ENCODE results near the gene KIF1B. TPM values are rescaled to one million over a fixed set of nuclear protein-coding genes. Genes with fewer than 3 reads are reported as not detected.
"Not testable (repeated sequence)": the region's sequence is repeated elsewhere in the genome, so short reads cannot be mapped to it uniquely, and the experiment has no call there.

The KIF1B gene
- total and polyA plus RNA-seq, 2 donors (not counting 1 experiment from before 2014, with no cell fraction given) = 3.5 to 16.4 TPM

DNA sequence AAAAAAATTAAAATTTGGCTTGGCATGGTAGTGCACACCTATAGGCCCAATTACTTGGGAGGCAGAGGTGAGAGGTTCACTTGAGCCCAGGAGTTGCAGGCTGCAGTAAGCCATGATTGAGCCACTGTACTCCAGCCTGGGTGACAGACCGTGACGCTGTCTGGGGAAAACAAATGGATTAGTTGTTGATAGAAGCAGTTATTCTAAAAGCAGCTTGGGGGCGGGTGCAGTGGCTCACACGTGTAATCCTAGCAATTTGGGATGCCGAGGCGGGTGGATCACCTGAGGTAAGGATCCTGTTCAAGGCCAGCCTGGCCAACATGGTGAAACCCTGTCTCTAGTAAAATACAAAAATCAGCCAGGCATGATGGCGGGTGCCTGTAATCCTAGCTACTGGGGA lies 40.3 kb downstream of the KIF1B start:
- intact Hi-C loops (cut with micrococcal nuclease) = no loop called here
- H3K79me2 ChIP-seq (ENCODE audit: control insufficient read depth, insufficient read depth, low read length) = no peaks in the 10 kb centered on the region
- Mint-ChIP-seq H3K9me3 (ENCODE audit: insufficient read depth) (no peaks in the 10 kb centered on the region), H3K4me3 (no peak overlapping the region), H3K27me3 (no peaks in the 10 kb centered on the region), H3K27ac (no peak overlapping the region), H3K4me1 (peaks cover 2% of the 10 kb centered on the region)
- H3K9ac ChIP-seq (ENCODE audit: low read length) = no peak overlapping the region
- no peak for ATAC-seq (ENCODE audit: low read depth)
- no peak overlapping the region for H3K27ac ChIP-seq (ENCODE audit: low read length in 2 of 2)
- POLR2A ChIA-PET = no interaction called here
- H3K4me1 ChIP-seq (ENCODE audit: control insufficient read depth in 2 of 2, insufficient read depth in 2 of 2, low read length in 2 of 2) = no peaks in the 10 kb centered on the region
- no peak overlapping the region for H3K4me3 ChIP-seq (ENCODE audit: control extremely low read depth in 1 of 5, extremely low read depth in 1 of 5, insufficient read depth in 1 of 5, low read depth in 2 of 5, low read length in 4 of 5)
- CTCF ChIA-PET = interaction anchor here (0.7 kb wide), 1 partner anchor 13 kb away, joined by 3 read pairs; no protein-coding TSS in a partner anchor
- no peak for DNase-seq
- no peaks in the 10 kb centered on the region for H3K36me3 ChIP-seq (replicated peaks in 1 of 2; ENCODE audit: control extremely low read depth in 1 of 2, control insufficient read depth in 1 of 2, extremely low read depth in 1 of 2, insufficient read depth in 2 of 2, low read length in 1 of 2)
- WGBS (ENCODE audit: insufficient coverage) = 99% methylated on average over 7 of the region's 7 CpGs
- no peak for TF ChIP-seq EZH2 (IDR thresholded peaks at IDR 0.05; ENCODE audit: borderline replicate concordance, insufficient read depth, low read depth, low read length, poor library complexity, severe bottlenecking)
- TF ChIP-seq, protein P1, sequence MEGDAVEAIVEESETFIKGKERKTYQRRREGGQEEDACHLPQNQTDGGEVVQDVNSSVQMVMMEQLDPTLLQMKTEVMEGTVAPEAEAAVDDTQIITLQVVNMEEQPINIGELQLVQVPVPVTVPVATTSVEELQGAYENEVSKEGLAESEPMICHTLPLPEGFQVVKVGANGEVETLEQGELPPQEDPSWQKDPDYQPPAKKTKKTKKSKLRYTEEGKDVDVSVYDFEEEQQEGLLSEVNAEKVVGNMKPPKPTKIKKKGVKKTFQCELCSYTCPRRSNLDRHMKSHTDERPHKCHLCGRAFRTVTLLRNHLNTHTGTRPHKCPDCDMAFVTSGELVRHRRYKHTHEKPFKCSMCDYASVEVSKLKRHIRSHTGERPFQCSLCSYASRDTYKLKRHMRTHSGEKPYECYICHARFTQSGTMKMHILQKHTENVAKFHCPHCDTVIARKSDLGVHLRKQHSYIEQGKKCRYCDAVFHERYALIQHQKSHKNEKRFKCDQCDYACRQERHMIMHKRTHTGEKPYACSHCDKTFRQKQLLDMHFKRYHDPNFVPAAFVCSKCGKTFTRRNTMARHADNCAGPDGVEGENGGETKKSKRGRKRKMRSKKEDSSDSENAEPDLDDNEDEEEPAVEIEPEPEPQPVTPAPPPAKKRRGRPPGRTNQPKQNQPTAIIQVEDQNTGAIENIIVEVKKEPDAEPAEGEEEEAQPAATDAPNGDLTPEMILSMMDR (IDR thresholded peaks at IDR 0.05) = no peak
- H3K9me3 ChIP-seq (ENCODE audit: control extremely low read depth in 1 of 3, control insufficient read depth in 2 of 3, insufficient read depth in 1 of 3, low read length in 2 of 3) = peaks cover 0 to 4% (median 0%) of the 10 kb centered on the region in 3 donors
- no peaks in the 10 kb centered on the region for H4K20me1 ChIP-seq (ENCODE audit: control insufficient read depth, insufficient read depth, low read length, poor library complexity, severe bottlenecking)
- no peaks in the 10 kb centered on the region for H3K27me3 ChIP-seq (replicated peaks in 1 of 4; ENCODE audit: control extremely low read depth in 1 of 4, control insufficient read depth in 3 of 4, insufficient read depth in 4 of 4, low read length in 3 of 4)
- no peak overlapping the region for H2AFZ ChIP-seq (ENCODE audit: insufficient read depth, low read depth, low read length, poor library complexity, severe bottlenecking)
- H3K4me2 ChIP-seq (replicated peaks; ENCODE audit: low read depth, low read length, poor library complexity, severe bottlenecking) = no peak overlapping the region

DNA sequence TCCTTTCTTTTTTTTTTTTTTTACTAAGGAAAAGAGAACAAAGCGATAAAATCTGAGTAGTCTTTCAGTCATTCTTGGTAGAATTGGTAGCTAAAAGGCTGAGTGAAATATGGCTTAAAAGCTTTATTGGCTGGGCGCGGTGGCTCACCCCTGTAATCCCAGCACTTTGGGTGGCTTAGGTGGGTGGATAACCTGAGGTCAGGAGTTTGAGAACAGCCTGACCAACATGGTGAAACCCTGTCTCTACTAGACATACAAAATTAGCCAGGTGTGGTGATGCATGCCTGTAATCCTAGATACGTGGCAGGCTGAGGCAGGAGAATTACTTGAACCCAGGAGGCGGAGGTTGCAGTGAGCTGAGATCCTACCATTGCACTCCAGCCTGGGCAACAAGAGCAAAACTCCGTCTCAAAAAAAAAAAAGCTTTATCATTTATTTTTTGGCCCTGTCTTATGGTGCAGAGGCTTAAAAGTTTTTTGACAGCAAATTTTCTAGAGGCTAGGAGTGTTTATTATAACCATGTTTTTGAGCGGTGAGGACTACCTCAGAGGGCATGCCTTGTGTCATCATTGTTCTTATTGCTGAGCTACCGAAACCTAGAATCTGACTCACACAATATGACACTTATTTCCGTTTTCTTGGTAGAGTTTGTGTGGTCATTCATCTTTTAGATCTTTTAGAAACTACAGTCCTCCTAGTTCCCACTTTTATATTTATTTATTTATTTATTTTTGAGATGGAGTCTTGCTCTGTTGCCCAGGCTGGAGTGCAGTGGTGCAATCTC lies 41.1 kb downstream of the KIF1B start:
- H3K4me1 Mint-ChIP-seq; intact Hi-C loops (cut with micrococcal nuclease); H3K4me2 ChIP-seq (replicated peaks; ENCODE audit: low read depth, low read length, poor library complexity, severe bottlenecking); H2AFZ ChIP-seq (ENCODE audit: insufficient read depth, low read depth, low read length, poor library complexity, severe bottlenecking); H4K20me1 ChIP-seq (ENCODE audit: control insufficient read depth, insufficient read depth, low read length, poor library complexity, severe bottlenecking); H3K9me3 ChIP-seq (ENCODE audit: control extremely low read depth in 1 of 3, control insufficient read depth in 2 of 3, insufficient read depth in 1 of 3, low read length in 2 of 3); H3K4me1 ChIP-seq (ENCODE audit: control insufficient read depth in 2 of 2, insufficient read depth in 2 of 2, low read length in 2 of 2); H3K9ac ChIP-seq (ENCODE audit: low read length); H3K36me3 ChIP-seq (replicated peaks in 1 of 2; ENCODE audit: control extremely low read depth in 1 of 2, control insufficient read depth in 1 of 2, extremely low read depth in 1 of 2, insufficient read depth in 2 of 2, low read length in 1 of 2); H3K27me3 ChIP-seq (replicated peaks in 1 of 4; ENCODE audit: control extremely low read depth in 1 of 4, control insufficient read depth in 3 of 4, insufficient read depth in 4 of 4, low read length in 3 of 4); H3K9me3 Mint-ChIP-seq (ENCODE audit: insufficient read depth); H3K27ac ChIP-seq (ENCODE audit: low read length in 2 of 2); H3K4me3 Mint-ChIP-seq; POLR2A ChIA-PET; DNase-seq; H3K27ac Mint-ChIP-seq; H3K4me3 ChIP-seq (ENCODE audit: control extremely low read depth in 1 of 5, extremely low read depth in 1 of 5, insufficient read depth in 1 of 5, low read depth in 2 of 5, low read length in 4 of 5); H3K27me3 Mint-ChIP-seq; H3K79me2 ChIP-seq (ENCODE audit: control insufficient read depth, insufficient read depth, low read length); ATAC-seq (ENCODE audit: low read depth): not testable (repeated sequence)
- CTCF ChIA-PET = interaction anchor here (0.7 kb wide), 1 partner anchor 12 kb away, joined by 3 read pairs; no protein-coding TSS in a partner anchor
- WGBS (ENCODE audit: insufficient coverage) = 89% methylated on average over 3 of the region's 9 CpGs

Measured in B cell (primary cell).